ENCODE data around the gene GUCY2C.

Gene GUCY2C

DNA sequence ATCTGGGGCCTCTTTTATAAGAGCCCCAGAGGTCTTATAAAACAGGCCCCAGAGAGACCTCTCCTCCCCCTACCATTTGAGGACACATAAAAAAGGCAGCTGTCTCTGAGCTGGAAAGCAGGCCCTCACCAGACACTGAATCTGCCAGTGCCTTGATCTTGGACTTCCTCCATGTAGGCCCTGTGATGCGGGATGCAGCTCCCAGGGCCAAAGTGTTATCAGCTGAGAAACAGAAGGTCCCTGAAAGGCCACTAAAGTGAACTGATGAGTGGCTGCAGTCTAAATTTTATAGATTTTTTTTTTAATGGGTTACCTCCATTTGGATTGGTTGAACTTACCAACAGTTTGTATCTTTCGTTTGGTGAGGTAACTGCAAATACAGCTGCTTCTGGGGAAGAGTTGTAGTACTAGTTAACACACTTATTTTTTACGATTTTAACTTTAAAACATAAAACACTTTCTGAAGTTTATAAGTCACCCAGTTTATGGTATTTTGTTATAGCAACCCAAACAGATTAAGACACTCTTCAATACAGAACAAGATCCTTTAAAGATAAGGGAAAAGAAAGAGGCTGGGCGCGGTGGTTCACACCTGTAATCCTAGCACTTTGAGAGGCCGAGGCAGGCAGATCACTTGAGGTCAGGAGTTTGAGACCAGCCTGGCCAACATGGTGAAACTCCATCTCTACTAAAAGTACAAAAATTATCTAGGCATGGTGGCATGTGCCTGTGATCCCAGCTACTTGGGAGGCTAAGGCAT, 5.6 kb upstream of the GUCY2C start:
- Histone ChIP-seq H3K27ac (no peak overlapping the region), H3K4me3 (ENCODE audit: low read depth in 1 of 2, low read length in 1 of 2) (no peak overlapping the region), H3K36me3 (no peaks in the 10 kb centered on the region), H3K4me1 (ENCODE audit: control insufficient read depth in 1 of 2, insufficient read depth in 1 of 2, low read depth in 1 of 2, low read length in 1 of 2) (no peaks in the 10 kb centered on the region), H3K27me3 (no peaks in the 10 kb centered on the region), H3K9me3 (no peaks in the 10 kb centered on the region)
- TF ChIP-seq, protein P1, sequence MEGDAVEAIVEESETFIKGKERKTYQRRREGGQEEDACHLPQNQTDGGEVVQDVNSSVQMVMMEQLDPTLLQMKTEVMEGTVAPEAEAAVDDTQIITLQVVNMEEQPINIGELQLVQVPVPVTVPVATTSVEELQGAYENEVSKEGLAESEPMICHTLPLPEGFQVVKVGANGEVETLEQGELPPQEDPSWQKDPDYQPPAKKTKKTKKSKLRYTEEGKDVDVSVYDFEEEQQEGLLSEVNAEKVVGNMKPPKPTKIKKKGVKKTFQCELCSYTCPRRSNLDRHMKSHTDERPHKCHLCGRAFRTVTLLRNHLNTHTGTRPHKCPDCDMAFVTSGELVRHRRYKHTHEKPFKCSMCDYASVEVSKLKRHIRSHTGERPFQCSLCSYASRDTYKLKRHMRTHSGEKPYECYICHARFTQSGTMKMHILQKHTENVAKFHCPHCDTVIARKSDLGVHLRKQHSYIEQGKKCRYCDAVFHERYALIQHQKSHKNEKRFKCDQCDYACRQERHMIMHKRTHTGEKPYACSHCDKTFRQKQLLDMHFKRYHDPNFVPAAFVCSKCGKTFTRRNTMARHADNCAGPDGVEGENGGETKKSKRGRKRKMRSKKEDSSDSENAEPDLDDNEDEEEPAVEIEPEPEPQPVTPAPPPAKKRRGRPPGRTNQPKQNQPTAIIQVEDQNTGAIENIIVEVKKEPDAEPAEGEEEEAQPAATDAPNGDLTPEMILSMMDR (IDR thresholded peaks at IDR 0.05), result no peak

DNA sequence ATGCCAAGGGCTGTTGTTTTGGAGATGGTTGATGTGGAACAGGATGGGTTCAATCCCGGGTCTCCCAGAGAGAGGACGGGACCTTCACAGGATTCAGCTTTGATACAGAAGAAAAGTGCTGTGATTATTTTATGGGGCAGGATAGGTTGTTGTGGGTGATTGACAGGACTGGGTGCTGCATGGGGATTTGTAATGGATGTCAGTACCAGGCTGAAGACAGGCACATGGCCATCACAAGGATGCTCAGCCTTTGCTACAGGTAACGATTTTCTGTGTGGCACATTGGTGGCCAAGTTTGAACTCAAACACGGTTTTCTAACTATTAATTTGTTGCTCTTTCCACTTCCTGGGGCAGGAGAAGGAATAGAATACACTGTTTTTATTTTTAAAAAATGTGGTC, 4.5 kb upstream of the GUCY2C start:
- H3K36me3 ChIP-seq, result no peaks in the 10 kb centered on the region
- H3K9me3 ChIP-seq, result no peaks in the 10 kb centered on the region
- no peaks in the 10 kb centered on the region for H3K4me1 ChIP-seq (ENCODE audit: control insufficient read depth in 1 of 2, insufficient read depth in 1 of 2, low read depth in 1 of 2, low read length in 1 of 2)
- H3K27me3 ChIP-seq, result no peaks in the 10 kb centered on the region
- no peak overlapping the region for H3K4me3 ChIP-seq (ENCODE audit: low read depth in 1 of 2, low read length in 1 of 2)
- TF ChIP-seq, protein P1 (IDR thresholded peaks at IDR 0.05), result no peak
- no peak overlapping the region for H3K27ac ChIP-seq

DNA sequence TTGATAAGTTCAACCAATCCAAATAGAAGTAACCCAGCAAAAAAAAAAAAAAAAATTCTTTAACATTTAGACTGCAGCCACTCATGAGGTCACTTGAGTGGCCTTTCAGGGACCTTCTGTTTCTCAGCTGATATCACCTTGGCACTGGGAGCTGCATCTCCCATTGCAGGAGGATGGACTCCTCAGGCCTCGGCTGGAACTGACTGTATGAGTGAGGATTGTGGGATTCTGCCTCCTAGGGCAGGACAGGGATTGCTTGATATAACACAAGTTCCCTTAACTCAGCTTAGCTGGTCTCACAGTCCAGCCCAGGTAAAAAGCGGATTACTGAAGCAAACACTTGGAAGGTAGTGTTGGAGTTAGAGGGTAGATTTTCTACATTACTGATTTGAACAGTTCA, 3.5 kb upstream of the GUCY2C start:
- Histone ChIP-seq H3K4me1 (ENCODE audit: control insufficient read depth in 1 of 2, insufficient read depth in 1 of 2, low read depth in 1 of 2, low read length in 1 of 2) (no peaks in the 10 kb centered on the region), H3K27me3 (no peaks in the 10 kb centered on the region), H3K9me3 (no peaks in the 10 kb centered on the region), H3K36me3 (no peaks in the 10 kb centered on the region), H3K27ac (no peak overlapping the region), H3K4me3 (ENCODE audit: low read depth in 1 of 2, low read length in 1 of 2) (no peak overlapping the region)
- TF ChIP-seq, protein P1 (IDR thresholded peaks at IDR 0.05), result no peak

DNA sequence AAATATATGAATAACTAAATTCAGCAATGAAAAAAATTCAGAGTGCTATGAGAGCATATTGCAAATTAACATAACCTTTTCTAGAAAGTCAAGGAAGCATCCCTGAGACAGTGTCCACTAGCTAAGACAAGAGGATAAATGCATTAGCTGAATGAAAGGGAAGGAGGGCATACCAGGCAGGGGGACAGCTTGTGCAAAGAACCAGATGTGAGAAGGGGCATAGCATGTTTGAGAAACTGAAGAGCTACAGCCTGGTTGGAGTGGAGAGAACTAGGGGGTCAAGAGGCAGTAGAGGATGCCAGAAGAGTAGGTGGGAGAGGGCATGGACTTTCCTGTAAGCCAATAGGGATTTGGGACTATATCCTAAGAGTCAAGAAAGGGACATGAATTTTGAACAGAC, 2.2 kb upstream of the GUCY2C start:
- H3K4me3 ChIP-seq (ENCODE audit: low read depth in 1 of 2, low read length in 1 of 2), result no peak overlapping the region
- no peak overlapping the region for H3K27ac ChIP-seq
- no peaks in the 10 kb centered on the region for H3K4me1 ChIP-seq (ENCODE audit: control insufficient read depth in 1 of 2, insufficient read depth in 1 of 2, low read depth in 1 of 2, low read length in 1 of 2)
- H3K9me3 ChIP-seq, result no peaks in the 10 kb centered on the region
- TF ChIP-seq, protein P1 (IDR thresholded peaks at IDR 0.05), result no peak
- no peaks in the 10 kb centered on the region for H3K36me3 ChIP-seq
- peaks cover 10% of the 10 kb centered on the region for H3K27me3 ChIP-seq

DNA sequence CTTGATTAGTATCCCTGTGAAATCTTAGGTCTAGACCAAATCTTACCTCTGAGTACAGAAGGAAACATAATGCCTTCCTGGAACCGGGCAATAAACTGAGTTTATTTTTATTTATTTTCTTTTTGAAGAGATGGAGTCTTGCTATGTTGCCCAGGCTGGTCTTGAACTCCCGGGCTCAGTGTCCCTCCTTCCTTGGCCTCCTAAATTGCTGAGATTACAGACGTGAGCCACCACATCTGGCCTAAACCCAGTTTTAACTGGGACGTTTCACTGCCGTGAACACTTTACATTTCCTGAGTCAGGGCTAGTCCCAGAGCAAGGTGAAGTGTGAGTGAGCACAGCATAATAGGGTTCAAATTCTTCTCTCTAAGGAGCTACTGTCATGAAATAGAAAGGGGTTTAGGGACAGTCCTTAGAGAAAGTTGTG, 671 bp downstream of the GUCY2C start:
- Histone ChIP-seq H3K27ac (no peak overlapping the region), H3K27me3 (peaks cover 13% of the 10 kb centered on the region), H3K36me3 (no peaks in the 10 kb centered on the region), H3K9me3 (no peaks in the 10 kb centered on the region), H3K4me3 (ENCODE audit: low read depth in 1 of 2, low read length in 1 of 2) (no peak overlapping the region), H3K4me1 (ENCODE audit: control insufficient read depth in 1 of 2, insufficient read depth in 1 of 2, low read depth in 1 of 2, low read length in 1 of 2) (peaks cover 6 to 10% of the 10 kb centered on the region in 2 experiments)
- TF ChIP-seq, protein P1 (IDR thresholded peaks at IDR 0.05), result no peak

Measured in neutrophil (primary cell).